B cell (primary cell): ENCODE measurements around the gene RC3H1. TPM values are rescaled to one million over a fixed set of nuclear protein-coding genes. Genes with fewer than 3 reads are reported as not detected.

Experiments
- ATAC-seq: fragments of 200-7000 bp; cut with Tn5 transposase; one replicate; pipeline ENCODE4 v1.10.0; 2021; ENCODE audit warnings: low read depth, mild to moderate bottlenecking, moderate number of reproducible peaks, moderate library complexity
- CTCF ChIA-PET: fragments of 350-600 bp; sonication (Branson Sonifier 250); formaldehyde crosslinking; loops from one replicate; lab custom pipeline; 2021; ENCODE audit warnings: antibody characterized with exemption, inconsistent platforms; lab: Charles Lee
- POLR2A ChIA-PET: fragments of 350-600 bp; sonication (Branson Sonifier 250); formaldehyde crosslinking; loops from one replicate; lab custom pipeline; 2021; ENCODE audit warnings: antibody characterized with exemption; lab: Charles Lee
- DNase-seq: peaks from one replicate; pipeline ENCODE4 v3.0.0; 2013
- H2AFZ ChIP-seq: 2 replicates; pipeline ENCODE4 v1.6.1; 2012; ENCODE audit warnings: mild to moderate bottlenecking, low read depth, low read length; ENCODE audit not compliant: insufficient read depth, poor library complexity, severe bottlenecking
- H3K27ac ChIP-seq, 2 donors: 1 replicate in 1 of 2; 2 replicates in 1 of 2; pipeline ENCODE4 v1.5.1; 2012 to 2013; ENCODE audit warnings: low read length in 2 of 2, mild to moderate bottlenecking in 2 of 2, moderate library complexity in 1 of 2
- H3K27me3 ChIP-seq, 4 experiments: fragments of 200-600 bp in 1 of 4; sonication (generic) in 1 of 4; replicated peaks in 1 of 4; 1 replicate in 2 of 4; 2 replicates in 2 of 4; pipeline versions ENCODE4 v1.6.1 to v1.7.0; 2013 to 2016; ENCODE audit warnings: low read length in 3 of 4, mild to moderate bottlenecking in 2 of 4, mixed read lengths in 1 of 4, moderate library complexity in 1 of 4; ENCODE audit not compliant: insufficient read depth in 4 of 4, control insufficient read depth in 3 of 4; ENCODE audit errors: control extremely low read depth in 1 of 4
- H3K36me3 ChIP-seq, 2 experiments: replicated peaks in 1 of 2; 1 replicate in 1 of 2; 2 replicates in 1 of 2; pipeline versions ENCODE4 v1.6.1 to v1.7.1; 2013; ENCODE audit warnings: low read length in 1 of 2; ENCODE audit not compliant: insufficient read depth in 2 of 2, control insufficient read depth in 1 of 2; ENCODE audit errors: control extremely low read depth in 1 of 2, extremely low read depth in 1 of 2
- H3K4me1 ChIP-seq, 2 donors: fragments of 200-600 bp in 1 of 2; sonication (generic) in 1 of 2; 1 replicate in 1 of 2; 2 replicates in 1 of 2; pipeline versions ENCODE4 v1.5.1 to v1.6.1; 2013 to 2017; ENCODE audit warnings: low read length in 2 of 2; ENCODE audit not compliant: control insufficient read depth in 2 of 2, insufficient read depth in 2 of 2
- H3K4me2 ChIP-seq: replicated peaks from 2 replicates; pipeline ENCODE3; 2012; ENCODE audit warnings: mild to moderate bottlenecking, low read depth, low read length; ENCODE audit not compliant: poor library complexity, severe bottlenecking
- H3K4me3 ChIP-seq, 5 experiments: fragments of 200-600 bp in 1 of 5; sonication (generic) in 1 of 5; 1 replicate in 3 of 5; 2 replicates in 2 of 5; pipeline versions ENCODE4 v1.5.1 to v1.7.0; 2011 to 2016; ENCODE audit warnings: low read length in 4 of 5, mild to moderate bottlenecking in 4 of 5, low read depth in 2 of 5, control low read depth in 1 of 5, moderate library complexity in 1 of 5; ENCODE audit not compliant: insufficient read depth in 1 of 5; ENCODE audit errors: control extremely low read depth in 1 of 5, extremely low read depth in 1 of 5
- H3K79me2 ChIP-seq: fragments of 200-600 bp; sonication (generic); one replicate; pipeline ENCODE4 v1.6.0; 2016; ENCODE audit warnings: low read length; ENCODE audit not compliant: control insufficient read depth, insufficient read depth
- H3K9ac ChIP-seq: fragments of 200-600 bp; sonication (generic); 2 replicates; pipeline ENCODE4 v1.6.1; 2017; ENCODE audit warnings: mild to moderate bottlenecking, low read length, moderate library complexity
- H3K9me3 ChIP-seq, 3 donors: one replicate each; pipeline versions ENCODE4 v1.6.1 to v1.7.1; 2013; ENCODE audit warnings: low read length in 2 of 3; ENCODE audit not compliant: control insufficient read depth in 2 of 3, insufficient read depth in 1 of 3; ENCODE audit errors: control extremely low read depth in 1 of 3
- H4K20me1 ChIP-seq: 2 replicates; pipeline ENCODE4 v1.6.0; 2012; ENCODE audit warnings: mild to moderate bottlenecking, low read length; ENCODE audit not compliant: insufficient read depth, control insufficient read depth, poor library complexity, severe bottlenecking
- H3K27ac Mint-ChIP-seq: one replicate; pipeline ENCODE4 v1.8.0; 2021; ENCODE audit warnings: mixed read lengths
- H3K27me3 Mint-ChIP-seq: one replicate; pipeline ENCODE4 v1.8.0; 2021; ENCODE audit warnings: mixed read lengths
- H3K4me1 Mint-ChIP-seq: one replicate; pipeline ENCODE4 v1.8.0; 2021; ENCODE audit warnings: mixed read lengths
- H3K4me3 Mint-ChIP-seq: one replicate; pipeline ENCODE4 v1.8.0; 2021; ENCODE audit warnings: mixed read lengths
- H3K9me3 Mint-ChIP-seq: one replicate; pipeline ENCODE4 v1.8.0; 2022; ENCODE audit warnings: mixed read lengths; ENCODE audit not compliant: insufficient read depth
- EZH2 ChIP-seq: IDR thresholded peaks from 2 replicates; pipeline ENCODE4 v1.6.1; 2012; ENCODE audit warnings: borderline replicate concordance, low read depth, mild to moderate bottlenecking, moderate library complexity, low read length; ENCODE audit not compliant: insufficient read depth, poor library complexity, severe bottlenecking
- WGBS: methylation state at CpG from one replicate; pipeline ENCODE4 v1.1.5; 2013; ENCODE audit warnings: missing lambda C conversion rate; ENCODE audit not compliant: insufficient coverage; 5-methylcytosine and 5-hydroxymethylcytosine counted together
- intact Hi-C: fragments of 100-400 bp; cut with micrococcal nuclease; formaldehyde crosslinking; loops from one replicate; pipeline ENCODE4 v1.10.0; 2022
- polyA plus RNA-seq: library from polyadenylated mRNA; depleted of rRNA; stranded (reverse); fragments of >200 nt; gene quantifications from 2 replicates; pipeline ENCODE4 v1.2.3, GENCODE V29; 2012
- total RNA-seq, 2 donors: library from RNA; stranded (reverse); fragments of 120-200 nt in 1 of 2; gene quantifications; 1 replicate in 1 of 2; 2 replicates in 1 of 2; pipeline versions ENCODE4 v1.2.3 to v1.2.4, GENCODE V29; 2013 to 2022
- TF ChIP-seq, protein P1 (sequence below): fragments of 200-600 bp; IDR thresholded peaks from one replicate; pipeline ENCODE4 v1.8.0; 2022; ENCODE audit warnings: antibody characterized with exemption, mild to moderate bottlenecking

Gene RC3H1
- total and polyA plus RNA-seq, 2 donors (not counting 1 experiment from before 2014, with no cell fraction given): 6.8 to 84.5 TPM

DNA sequence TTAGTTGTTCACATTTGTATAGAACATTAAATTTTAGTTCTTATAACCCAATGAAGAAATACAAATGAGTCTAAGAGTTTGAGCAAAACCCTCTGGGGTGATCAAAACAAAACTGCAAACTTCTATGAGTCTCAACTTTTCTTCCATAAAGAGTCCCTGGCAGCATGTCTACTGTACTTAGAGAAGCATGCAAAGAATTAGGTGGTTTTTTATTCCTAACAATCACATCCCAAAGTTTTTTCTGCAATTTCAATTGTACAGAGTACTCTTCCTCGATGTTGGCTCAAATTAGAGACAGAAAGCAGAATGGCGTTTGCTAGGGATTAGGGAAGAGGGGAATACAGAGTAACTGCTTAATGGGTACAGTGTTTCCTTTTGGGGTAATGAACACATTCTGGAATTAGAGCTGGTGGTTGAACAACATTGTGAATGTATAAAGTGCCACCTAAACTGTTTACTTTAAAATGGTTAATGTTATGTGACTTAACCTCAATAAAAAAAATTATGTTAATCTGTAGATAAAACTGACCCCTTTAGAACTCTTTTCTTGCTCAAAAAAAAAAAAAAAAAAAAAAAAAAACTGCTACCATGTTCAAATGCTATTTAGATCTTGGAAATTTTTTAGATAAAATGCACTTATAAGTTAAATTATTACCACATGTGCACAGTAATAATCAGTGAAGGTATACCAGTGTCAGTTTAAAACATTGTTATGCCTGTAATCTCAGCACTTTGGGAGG is 4.8 kb downstream of the RC3H1 start:
- H3K4me3 Mint-ChIP-seq: no peak overlapping the region
- H3K27ac ChIP-seq: no peak overlapping the region
- DNase-seq: no peak
- no peaks in the 10 kb centered on the region for H3K9me3 Mint-ChIP-seq
- no peak overlapping the region for H3K9ac ChIP-seq
- no peak overlapping the region for H3K4me3 ChIP-seq
- no peaks in the 10 kb centered on the region for H3K36me3 ChIP-seq
- H4K20me1 ChIP-seq: peaks cover 53% of the 10 kb centered on the region
- peaks cover 98% of the 10 kb centered on the region for H3K79me2 ChIP-seq
- no peaks in the 10 kb centered on the region for H3K9me3 ChIP-seq
- H3K27me3 ChIP-seq: no peaks in the 10 kb centered on the region
- H3K4me1 ChIP-seq: peaks cover 22 to 44% of the 10 kb centered on the region in 2 donors
- TF ChIP-seq, protein P1, sequence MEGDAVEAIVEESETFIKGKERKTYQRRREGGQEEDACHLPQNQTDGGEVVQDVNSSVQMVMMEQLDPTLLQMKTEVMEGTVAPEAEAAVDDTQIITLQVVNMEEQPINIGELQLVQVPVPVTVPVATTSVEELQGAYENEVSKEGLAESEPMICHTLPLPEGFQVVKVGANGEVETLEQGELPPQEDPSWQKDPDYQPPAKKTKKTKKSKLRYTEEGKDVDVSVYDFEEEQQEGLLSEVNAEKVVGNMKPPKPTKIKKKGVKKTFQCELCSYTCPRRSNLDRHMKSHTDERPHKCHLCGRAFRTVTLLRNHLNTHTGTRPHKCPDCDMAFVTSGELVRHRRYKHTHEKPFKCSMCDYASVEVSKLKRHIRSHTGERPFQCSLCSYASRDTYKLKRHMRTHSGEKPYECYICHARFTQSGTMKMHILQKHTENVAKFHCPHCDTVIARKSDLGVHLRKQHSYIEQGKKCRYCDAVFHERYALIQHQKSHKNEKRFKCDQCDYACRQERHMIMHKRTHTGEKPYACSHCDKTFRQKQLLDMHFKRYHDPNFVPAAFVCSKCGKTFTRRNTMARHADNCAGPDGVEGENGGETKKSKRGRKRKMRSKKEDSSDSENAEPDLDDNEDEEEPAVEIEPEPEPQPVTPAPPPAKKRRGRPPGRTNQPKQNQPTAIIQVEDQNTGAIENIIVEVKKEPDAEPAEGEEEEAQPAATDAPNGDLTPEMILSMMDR: no peak
- TF ChIP-seq EZH2: no peak
- H3K27me3 Mint-ChIP-seq: no peaks in the 10 kb centered on the region
- WGBS: 100% methylated on average over 1 of the region's 2 CpGs
- POLR2A ChIA-PET: no interaction called here
- H3K4me2 ChIP-seq: peak overlapping the region; percentile 15
- H3K27ac Mint-ChIP-seq: no peak overlapping the region
- intact Hi-C loops: no loop called here
- no peak overlapping the region for H2AFZ ChIP-seq
- H3K4me1 Mint-ChIP-seq: peaks cover 52% of the 10 kb centered on the region
- no peak for ATAC-seq
- CTCF ChIA-PET: no interaction called here

DNA sequence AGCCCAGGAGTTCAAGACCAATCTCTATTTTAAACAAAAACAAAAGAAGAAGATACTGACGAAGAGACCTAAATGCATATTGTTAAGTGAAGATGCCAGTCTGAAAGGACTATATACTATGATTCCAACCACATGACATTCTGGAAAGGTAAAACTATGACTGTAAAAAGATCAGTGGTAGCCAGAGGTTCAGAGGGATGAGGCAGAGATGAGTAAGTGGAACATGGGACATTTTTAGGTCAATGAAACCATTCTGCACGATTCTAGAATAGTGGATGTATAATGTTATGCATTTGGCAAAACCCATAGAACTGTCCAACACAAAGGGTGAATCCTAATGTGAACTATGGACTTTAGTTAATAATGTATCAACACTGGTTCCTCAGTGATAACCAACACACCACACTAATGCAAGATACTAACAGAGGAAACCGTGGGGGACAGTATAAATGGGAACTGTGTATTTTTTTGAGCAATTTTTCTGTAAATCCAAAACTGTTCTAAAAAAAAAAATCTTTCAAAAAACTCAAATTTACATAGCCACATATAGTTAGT is 8.2 kb downstream of the RC3H1 start:
- no peak overlapping the region for H3K4me3 ChIP-seq
- Mint-ChIP-seq H3K9me3 (no peaks in the 10 kb centered on the region), H3K27me3 (no peaks in the 10 kb centered on the region), H3K4me3 (no peak overlapping the region), H3K27ac (no peak overlapping the region), H3K4me1 (peaks cover 51% of the 10 kb centered on the region)
- peaks cover 99% of the 10 kb centered on the region for H3K79me2 ChIP-seq
- H3K27me3 ChIP-seq: no peaks in the 10 kb centered on the region
- H3K4me1 ChIP-seq: peaks cover 18 to 26% of the 10 kb centered on the region in 2 donors
- H4K20me1 ChIP-seq: peaks cover 74% of the 10 kb centered on the region
- intact Hi-C loops: no loop called here
- H3K27ac ChIP-seq: no peak overlapping the region
- POLR2A ChIA-PET: no interaction called here
- DNase-seq (no peak), ATAC-seq (no peak)
- WGBS: no CpG with 5 or more reads among the region's 3 CpGs
- CTCF ChIA-PET: no interaction called here
- H3K36me3 ChIP-seq: no peaks in the 10 kb centered on the region
- no peak overlapping the region for H2AFZ ChIP-seq
- no peak overlapping the region for H3K4me2 ChIP-seq
- H3K9ac ChIP-seq: no peak overlapping the region
- H3K9me3 ChIP-seq: no peaks in the 10 kb centered on the region
- TF ChIP-seq, protein P1: no peak
- no peak for TF ChIP-seq EZH2
